Loucy (cell line): ENCODE results near the gene RORB.

Experiments used
- CTCF ChIP-seq: fragments of 200-600 bp; sonication (generic); conservative IDR thresholded peaks from 2 replicates; pipeline ENCODE4 v1.5.1; 2014; ENCODE audit warnings: mild to moderate bottlenecking, antibody characterized with exemption, low read length
- EZH2phosphoT487 ChIP-seq: fragments of 200-600 bp; IDR thresholded peaks from 2 replicates; pipeline ENCODE4 v1.6.1; 2018; ENCODE audit warnings: antibody characterized with exemption, mild to moderate bottlenecking, moderate library complexity, borderline replicate concordance

- TF ChIP-seq CTCF, result no peak
- TF ChIP-seq EZH2phosphoT487, result no peak
Observed at GRCh38 chr9:74726581-74726980, 229.4 kb downstream of the RORB start.
